ENCODE results near the gene RAB3IP.
"Not testable (repeated sequence)": the region's sequence is repeated elsewhere in the genome, so short reads cannot be mapped to it uniquely, and the experiment has no call there.

RAB3IP gene

GRCh38 chr12:69837657-69838415, 99.2 kb downstream of the RAB3IP start:
- no peak for FAIRE-seq

- no peak for FAIRE-seq
Measured at GRCh38 chr12:69840727-69841126, 102.1 kb downstream of the RAB3IP start.

GRCh38 chr12:69843608-69844007, 104.9 kb downstream of the RAB3IP start:
- no peak for FAIRE-seq

GRCh38 chr12:69844416-69844815, 105.8 kb downstream of the RAB3IP start:
- FAIRE-seq, result no peak

GRCh38 chr12:69844836-69845235, 106.2 kb downstream of the RAB3IP start:
- FAIRE-seq, result no peak

GRCh38 chr12:69846976-69847375, 108.3 kb downstream of the RAB3IP start:
- FAIRE-seq, result no peak

- no peak for FAIRE-seq
Measured at GRCh38 chr12:69851976-69852375, 113.3 kb downstream of the RAB3IP start.

GRCh38 chr12:69853176-69853961, 114.7 kb downstream of the RAB3IP start:
- FAIRE-seq, result not testable (repeated sequence)

- FAIRE-seq, result no peak
Measured at GRCh38 chr12:69866698-69867097, 128.0 kb downstream of the RAB3IP start.

GRCh38 chr12:69868695-69869094, 130.0 kb downstream of the RAB3IP start:
- no peak for FAIRE-seq

- no peak for FAIRE-seq
Measured at GRCh38 chr12:69872804-69873203, 134.1 kb downstream of the RAB3IP start.
